H1 (cell line): ENCODE results near the gene BTBD7. TPM values are rescaled to one million over a fixed set of nuclear protein-coding genes. Genes with fewer than 3 reads are reported as not detected.

ENCODE experiments used
- CTCF ChIA-PET: fragments of 300-600 bp; sonication (Branson Sonifier 250); formaldehyde crosslinking; loops from one replicate; lab custom pipeline; 2021; ENCODE audit not compliant: partially characterized antibody; lab: Charles Lee
- POLR2A ChIA-PET: fragments of 300-600 bp; sonication (Branson Sonifier 250); formaldehyde crosslinking; loops from one replicate; lab custom pipeline; 2021; ENCODE audit warnings: inconsistent platforms; ENCODE audit not compliant: partially characterized antibody; lab: Charles Lee
- DNase-seq, 2 experiments: peaks; one replicate each; pipeline versions ENCODE4 v3.0.0 to v3.0.0-alpha.2; 2010 to 2022; ENCODE audit warnings: low spot score in 2 of 2, low read depth in 1 of 2, mixed read lengths in 1 of 2
- FAIRE-seq: peaks from 2 replicates; lab custom pipeline; 2011; peaks lifted over from hg19 to GRCh38; lab: Jason Lieb, UNC
- H2AFZ ChIP-seq: 2 replicates; pipeline ENCODE4 v1.8.1; 2012; ENCODE audit warnings: low read length, inconsistent platforms
- H2AK5ac ChIP-seq: 2 replicates; pipeline ENCODE4 v1.6.1; 2013; ENCODE audit warnings: low read depth, low read length
- H2BK120ac ChIP-seq: replicated peaks from 2 replicates; pipeline ENCODE3; 2013; ENCODE audit warnings: low read depth, low read length, inconsistent platforms
- H2BK12ac ChIP-seq: 2 replicates; pipeline ENCODE4 v1.6.1; 2013; ENCODE audit warnings: low read depth, low read length
- H2BK15ac ChIP-seq: 2 replicates; pipeline ENCODE4 v1.6.1; 2013; ENCODE audit warnings: low read length
- H2BK20ac ChIP-seq: 2 replicates; pipeline ENCODE4 v1.6.1; 2013; ENCODE audit warnings: low read length
- H2BK5ac ChIP-seq: 2 replicates; pipeline ENCODE4 v1.6.1; 2013; ENCODE audit warnings: low read depth, low read length
- H3K14ac ChIP-seq: 2 replicates; pipeline ENCODE4 v1.6.1; 2013; ENCODE audit warnings: inconsistent platforms; ENCODE audit not compliant: insufficient read length
- H3K18ac ChIP-seq: 2 replicates; pipeline ENCODE4 v1.6.1; 2013; ENCODE audit warnings: low read length; ENCODE audit errors: extremely low read depth
- H3K23ac ChIP-seq: 2 replicates; pipeline ENCODE4 v1.6.1; 2013; ENCODE audit warnings: inconsistent platforms; ENCODE audit not compliant: insufficient read length
- H3K23me2 ChIP-seq: 2 replicates; pipeline ENCODE4 v1.6.1; 2013; ENCODE audit warnings: low read depth, low read length
- H3K27ac ChIP-seq: 2 replicates; pipeline ENCODE4 v1.6.1; 2011; ENCODE audit warnings: low read depth, low read length, inconsistent platforms
- H3K27me3 ChIP-seq, 4 experiments: replicated peaks in 1 of 4; 1 replicate in 1 of 4; 2 replicates in 3 of 4; pipeline versions ENCODE4 v1.6.1 to v1.8.1; 2011 to 2013; ENCODE audit warnings: low read length in 3 of 4, mild to moderate bottlenecking in 3 of 4, inconsistent platforms in 2 of 4, mixed read lengths in 2 of 4, moderate library complexity in 1 of 4; ENCODE audit not compliant: control insufficient read depth in 3 of 4, insufficient read depth in 3 of 4; ENCODE audit errors: extremely low read depth in 1 of 4
- H3K36me3 ChIP-seq, 4 experiments: 2 replicates each; pipeline versions ENCODE4 v1.6.1 to v1.8.1; 2011 to 2013; ENCODE audit warnings: mild to moderate bottlenecking in 4 of 4, low read length in 3 of 4, moderate library complexity in 2 of 4, control low read depth in 1 of 4, inconsistent platforms in 1 of 4; ENCODE audit not compliant: insufficient read depth in 4 of 4, control insufficient read depth in 2 of 4
- H3K4ac ChIP-seq: replicated peaks from 2 replicates; pipeline ENCODE3; 2013; ENCODE audit warnings: low read length, low read depth, mixed read lengths, inconsistent platforms; ENCODE audit not compliant: insufficient read length
- H3K4me1 ChIP-seq, 4 experiments: replicated peaks in 1 of 4; 1 replicate in 1 of 4; 2 replicates in 3 of 4; pipeline versions ENCODE4 v1.6.1 to v1.8.1; 2011 to 2013; ENCODE audit warnings: low read length in 3 of 4, inconsistent platforms in 2 of 4, mixed read lengths in 1 of 4; ENCODE audit not compliant: insufficient read depth in 4 of 4, control insufficient read depth in 3 of 4
- H3K4me2 ChIP-seq, 2 experiments: 2 replicates each; pipeline versions ENCODE4 v1.6.1 to v1.8.1; 2011 to 2013; ENCODE audit warnings: low read depth in 2 of 2, low read length in 2 of 2, control low read depth in 1 of 2, inconsistent platforms in 1 of 2, mild to moderate bottlenecking in 1 of 2; ENCODE audit not compliant: insufficient read depth in 1 of 2
- H3K4me3 ChIP-seq, 4 experiments: fragments of 200-600, 300-600 bp in 1 of 4; sonication (generic), shearing (Covaris generic), sonication (Bioruptor Twin) in 1 of 4; 2 replicates each; pipeline versions ENCODE4 v1.5.1 to v1.8.1; 2011 to 2016; ENCODE audit warnings: low read length in 4 of 4, low read depth in 3 of 4, control low read depth in 2 of 4, inconsistent platforms in 2 of 4, mild to moderate bottlenecking in 2 of 4, mixed read lengths in 1 of 4, moderate library complexity in 1 of 4; ENCODE audit not compliant: insufficient read depth in 2 of 4; ENCODE audit errors: extremely low read depth in 1 of 4
- H3K56ac ChIP-seq: replicated peaks from 2 replicates; pipeline ENCODE3; 2013; ENCODE audit warnings: low read depth, mild to moderate bottlenecking, mixed read lengths, low read length, inconsistent platforms; ENCODE audit not compliant: insufficient read length
- H3K79me1 ChIP-seq: 2 replicates; pipeline ENCODE4 v1.6.1; 2013; ENCODE audit warnings: low read depth, low read length, control low read depth
- H3K79me2 ChIP-seq, 2 experiments: 2 replicates each; pipeline versions ENCODE4 v1.6.1 to v1.8.1; 2012 to 2013; ENCODE audit warnings: low read length in 2 of 2, mild to moderate bottlenecking in 2 of 2, inconsistent platforms in 1 of 2; ENCODE audit not compliant: insufficient read depth in 2 of 2, control insufficient read depth in 1 of 2
- H3K9ac ChIP-seq, 4 experiments: replicated peaks in 1 of 4; 1 replicate in 1 of 4; 2 replicates in 3 of 4; pipeline versions ENCODE4 v1.6.1 to v1.8.1; 2011 to 2013; ENCODE audit warnings: low read depth in 3 of 4, low read length in 3 of 4, control low read depth in 2 of 4, mild to moderate bottlenecking in 2 of 4, moderate library complexity in 2 of 4, inconsistent platforms in 1 of 4; ENCODE audit errors: extremely low read depth in 1 of 4
- H3K9me3 ChIP-seq, 2 experiments: 2 replicates each; pipeline versions ENCODE4 v1.6.1 to v1.8.1; 2012 to 2013; ENCODE audit warnings: mild to moderate bottlenecking in 2 of 2, moderate library complexity in 2 of 2, control low read depth in 1 of 2, inconsistent platforms in 1 of 2, low read depth in 1 of 2, low read length in 1 of 2, mixed read lengths in 1 of 2; ENCODE audit not compliant: insufficient read depth in 2 of 2
- H4K20me1 ChIP-seq, 2 experiments: replicated peaks in 1 of 2; 2 replicates each; pipeline versions ENCODE3 to v1.8.1; 2011 to 2013; ENCODE audit warnings: inconsistent platforms in 2 of 2, low read length in 2 of 2, mild to moderate bottlenecking in 1 of 2; ENCODE audit not compliant: insufficient read depth in 2 of 2, control insufficient read depth in 1 of 2
- H4K5ac ChIP-seq: 2 replicates; pipeline ENCODE4 v1.6.1; 2013; ENCODE audit warnings: low read length, low read depth, mixed read lengths, inconsistent platforms; ENCODE audit not compliant: insufficient read length
- H4K8ac ChIP-seq: 2 replicates; pipeline ENCODE4 v1.8.0; 2013; ENCODE audit warnings: mild to moderate bottlenecking, moderate library complexity, low read length, inconsistent platforms; ENCODE audit not compliant: insufficient read depth; ENCODE audit errors: extremely low read depth
- H4K91ac ChIP-seq: replicated peaks from 2 replicates; pipeline ENCODE3; 2013; ENCODE audit warnings: low read length, mixed read lengths, inconsistent platforms; ENCODE audit not compliant: insufficient read length
- NRF1 ChIP-seq: IDR thresholded peaks from 2 replicates; pipeline ENCODE4 v1.6.1; 2011; ENCODE audit warnings: mild to moderate bottlenecking, low read depth, low read length, improper control_type of control experiment
- POLR2AphosphoS5 ChIP-seq: IDR thresholded peaks from 2 replicates; pipeline ENCODE4 v1.6.1; 2011; ENCODE audit warnings: low read depth, low read length
- SP4 ChIP-seq: IDR thresholded peaks from 2 replicates; pipeline ENCODE4 v1.6.1; 2012; ENCODE audit warnings: low read length, inconsistent platforms
- polyA plus RNA-seq, 7 experiments: library from polyadenylated mRNA; depleted of rRNA in 3 of 7; stranded (reverse) in 5 of 7; unstranded in 2 of 7; fragments of >200 nt in 5 of 7; fragments of 200-250 nt in 2 of 7; gene quantifications; 1 replicate in 5 of 7; 2 replicates in 1 of 7; 4 replicates in 1 of 7; pipeline versions ENCODE4 v1.2.1 to v1.2.3, GENCODE V29; 2011 to 2013; ENCODE audit warnings: missing spikeins in 2 of 7, mixed read lengths in 2 of 7
- total RNA-seq: library from RNA; stranded (reverse); fragmentation: NEBNext Ultra II Directional; extraction: Animal tissue kit (Norgen Biotek cat#: 25700); gene quantifications from 2 replicates; pipeline ENCODE4 v1.2.1, GENCODE V29; 2021

Gene BTBD7
- total and polyA plus RNA-seq, 2 of the 8 experiments (the other 6 are each of a cell fraction or from before 2014, with no cell fraction given), result 12.1 to 46.1 TPM

GRCh38 chr14:93315575-93315974 lies 17.3 kb downstream of the BTBD7 start:
- Histone ChIP-seq H3K9me3 (no peaks in the 10 kb centered on the region), H4K91ac (no peak overlapping the region), H3K18ac (no peak overlapping the region), H3K36me3 (no peaks in the 10 kb centered on the region), H2AFZ (no peak overlapping the region), H4K20me1 (peaks cover 0 to 6% of the 10 kb centered on the region in 2 experiments), H2BK5ac (no peak overlapping the region), H2BK12ac (no peak overlapping the region), H2BK20ac (no peak overlapping the region), H3K27ac (no peak overlapping the region), H2AK5ac (no peak overlapping the region), H2BK15ac (no peak overlapping the region), H3K4ac (no peak overlapping the region), H3K23ac (no peak overlapping the region), H3K56ac (no peak overlapping the region), H3K23me2 (no peaks in the 10 kb centered on the region), H2BK120ac (no peak overlapping the region), H3K4me2 (no peak overlapping the region), H3K4me1 (peaks cover 0 to 14% (median 6%) of the 10 kb centered on the region in 4 experiments; a peak in 6 of 7 replicates), H3K9ac (no peak overlapping the region), H3K79me2 (peaks cover 4 to 95% of the 10 kb centered on the region in 2 experiments; a peak in 2 of 4 replicates), H3K4me3 (no peak overlapping the region), H3K79me1 (peaks cover 8% of the 10 kb centered on the region), H3K14ac (no peak overlapping the region), H4K5ac (no peak overlapping the region), H3K27me3 (no peaks in the 10 kb centered on the region), H4K8ac (no peak overlapping the region)
- FAIRE-seq (no peak), DNase-seq (no peak)
- ChIA-PET POLR2A (no interaction called here), CTCF (no interaction called here)
- TF ChIP-seq SP4, result no peak
- no peak for TF ChIP-seq POLR2AphosphoS5
- no peak for TF ChIP-seq NRF1
